NCI-H2227 treated with DMSO at 0.1 percent for 48 hours (cell line): ENCODE data around the gene MGST3.
A peak's percentile ranks its signal among the peaks of the same experiment; 100 is the strongest.
"Not testable (repeated sequence)": the region's sequence is repeated elsewhere in the genome, so short reads cannot be mapped to it uniquely, and the experiment has no call there.

Experiments used
- DNase-seq: peaks from one replicate; lab custom pipeline; 2025; lab: John Stamatoyannopoulos, UW

The MGST3 gene

GRCh38 chr1:165630629-165631341, at the start of gene MGST3:
TSS of gene MGST3 (plus strand) at chr1:165631234. CDS start at chr1:165649848, 18,614 bp downstream.
- peak; percentile 99 for DNase-seq

GRCh38 chr1:165581926-165582325, 49.1 kb upstream of the MGST3 start:
- DNase-seq: no peak

GRCh38 chr1:165586398-165586797, 44.6 kb upstream of the MGST3 start:
- no peak for DNase-seq

- not testable (repeated sequence) for DNase-seq
These were observed 39.6 kb upstream of the MGST3 start for GRCh38 chr1:165591391-165591790.

- DNase-seq: peak; percentile 62
These were observed 37.9 kb upstream of the MGST3 start for GRCh38 chr1:165592945-165593823.

GRCh38 chr1:165595246-165595938, 35.6 kb upstream of the MGST3 start:
- DNase-seq: no peak

- DNase-seq: peak; percentile 94
These were observed 33.0 kb upstream of the MGST3 start for GRCh38 chr1:165597883-165598675.

- peak; percentile 39 for DNase-seq
These were observed 32.4 kb upstream of the MGST3 start for GRCh38 chr1:165598676-165599059.

GRCh38 chr1:165600793-165601192, 30.2 kb upstream of the MGST3 start:
- DNase-seq: no peak

- DNase-seq: no peak
These were observed 27.2 kb upstream of the MGST3 start for GRCh38 chr1:165603810-165604209.

- DNase-seq: no peak
These were observed 25.8 kb upstream of the MGST3 start for GRCh38 chr1:165605246-165605645.

GRCh38 chr1:165606676-165607075, 24.4 kb upstream of the MGST3 start:
- DNase-seq: not testable (repeated sequence)

- DNase-seq: no peak
These were observed 20.2 kb upstream of the MGST3 start for GRCh38 chr1:165610866-165611265.

- no peak for DNase-seq
These were observed 19.0 kb upstream of the MGST3 start for GRCh38 chr1:165612062-165612461.

GRCh38 chr1:165616054-165616612, 14.9 kb upstream of the MGST3 start:
- no peak for DNase-seq

GRCh38 chr1:165616987-165617546, 14.0 kb upstream of the MGST3 start:
- no peak for DNase-seq

GRCh38 chr1:165619647-165620151, 11.3 kb upstream of the MGST3 start:
- no peak for DNase-seq

- DNase-seq: no peak
These were observed 7.4 kb upstream of the MGST3 start for GRCh38 chr1:165623624-165624023.

- DNase-seq: no peak
These were observed 6.6 kb upstream of the MGST3 start for GRCh38 chr1:165624441-165624840.

GRCh38 chr1:165628147-165628822, 2.7 kb upstream of the MGST3 start:
- no peak for DNase-seq
